ENCODE measurements around the gene TEN1. TPM values are rescaled to one million over a fixed set of nuclear protein-coding genes. Genes with fewer than 3 reads are reported as not detected.

TEN1 gene
- total and polyA plus RNA-seq, 2 of the 13 experiments (the other 11 are each of a cell fraction or from before 2014, with no cell fraction given): 18.0 to 21.3 TPM

DNA sequence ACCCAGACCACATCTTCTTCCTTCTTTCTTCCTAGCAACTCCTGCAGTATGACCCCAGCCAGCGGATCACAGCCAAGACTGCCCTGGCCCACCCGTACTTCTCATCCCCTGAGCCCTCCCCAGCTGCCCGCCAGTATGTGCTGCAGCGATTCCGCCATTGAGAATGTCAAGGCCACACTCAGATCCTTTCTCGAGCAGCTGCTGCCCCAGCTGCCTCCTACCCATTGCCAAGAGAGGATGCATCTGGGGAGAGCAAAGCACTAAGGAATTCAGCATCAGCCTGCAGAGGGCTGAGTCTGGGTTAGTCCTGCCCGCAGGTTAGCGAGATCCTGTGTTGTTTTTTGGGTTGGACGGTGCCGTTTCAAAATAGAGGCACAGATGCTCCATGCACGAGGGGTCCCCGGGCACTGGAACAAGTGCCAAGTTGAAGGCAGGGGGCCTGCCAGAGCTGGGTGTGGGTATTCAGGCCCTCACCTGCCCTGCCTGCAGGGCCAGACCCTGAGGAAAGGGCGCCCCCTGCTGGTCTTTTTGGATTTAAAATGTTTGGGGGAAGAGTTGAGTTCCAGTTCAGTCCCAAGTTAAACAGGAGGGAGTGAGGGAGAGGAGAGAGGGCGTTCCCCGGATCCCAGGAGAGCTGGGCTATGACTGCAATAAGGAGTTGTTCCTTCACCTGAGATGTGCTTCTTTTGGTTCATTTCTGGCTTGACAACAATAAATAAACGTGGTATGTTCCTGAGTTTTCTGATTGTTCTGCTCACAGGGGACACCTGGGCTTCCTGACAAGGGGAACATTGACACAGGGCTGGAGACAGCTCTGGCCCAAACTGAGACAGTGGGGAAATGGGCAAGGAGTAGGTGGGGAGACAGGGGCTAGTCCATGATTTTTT is 26.5 kb downstream of the TEN1 start (continued):
- 0 out of 2 replicates have a peak, but pooled peaks have one; percentile 37 for TF ChIP-seq ZNF776 (CRISPR knock-in tag; IDR thresholded peaks at IDR 0.05)
- TF ChIP-seq, protein P1, sequence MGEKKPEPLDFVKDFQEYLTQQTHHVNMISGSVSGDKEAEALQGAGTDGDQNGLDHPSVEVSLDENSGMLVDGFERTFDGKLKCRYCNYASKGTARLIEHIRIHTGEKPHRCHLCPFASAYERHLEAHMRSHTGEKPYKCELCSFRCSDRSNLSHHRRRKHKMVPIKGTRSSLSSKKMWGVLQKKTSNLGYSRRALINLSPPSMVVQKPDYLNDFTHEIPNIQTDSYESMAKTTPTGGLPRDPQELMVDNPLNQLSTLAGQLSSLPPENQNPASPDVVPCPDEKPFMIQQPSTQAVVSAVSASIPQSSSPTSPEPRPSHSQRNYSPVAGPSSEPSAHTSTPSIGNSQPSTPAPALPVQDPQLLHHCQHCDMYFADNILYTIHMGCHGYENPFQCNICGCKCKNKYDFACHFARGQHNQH (CRISPR knock-in tag; IDR thresholded peaks at IDR 0.05): peak; percentile 55; the same call in 1 of the 2 replicates
- TF ChIP-seq, protein P2, sequence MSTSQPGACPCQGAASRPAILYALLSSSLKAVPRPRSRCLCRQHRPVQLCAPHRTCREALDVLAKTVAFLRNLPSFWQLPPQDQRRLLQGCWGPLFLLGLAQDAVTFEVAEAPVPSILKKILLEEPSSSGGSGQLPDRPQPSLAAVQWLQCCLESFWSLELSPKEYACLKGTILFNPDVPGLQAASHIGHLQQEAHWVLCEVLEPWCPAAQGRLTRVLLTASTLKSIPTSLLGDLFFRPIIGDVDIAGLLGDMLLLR (CRISPR knock-in tag; IDR thresholded peaks at IDR 0.05): peak; percentile 45; the same call in 1 of the 2 replicates
- TF ChIP-seq TSC22D2 (CRISPR knock-in tag; IDR thresholded peaks at IDR 0.05; ENCODE audit: borderline replicate concordance): peak; percentile 56; the same call in 1 of the 2 replicates
- no peak for TF ChIP-seq ZBTB21 (CRISPR knock-in tag; IDR thresholded peaks at IDR 0.05)
- 0 out of 2 replicates have a peak, but pooled peaks have one; percentile 4 for TF ChIP-seq BHLHE40 (IDR thresholded peaks at IDR 0.05; ENCODE audit: low read length)
- peak; percentile 78; the same call in 1 of the 2 replicates for TF ChIP-seq ZNF572 (CRISPR knock-in tag; IDR thresholded peaks at IDR 0.05)
- TF ChIP-seq RFX5 (IDR thresholded peaks at IDR 0.05; ENCODE audit: low read depth, low read length): no peak; the same call in 1 of the 2 replicates
- TF ChIP-seq, protein P3, sequence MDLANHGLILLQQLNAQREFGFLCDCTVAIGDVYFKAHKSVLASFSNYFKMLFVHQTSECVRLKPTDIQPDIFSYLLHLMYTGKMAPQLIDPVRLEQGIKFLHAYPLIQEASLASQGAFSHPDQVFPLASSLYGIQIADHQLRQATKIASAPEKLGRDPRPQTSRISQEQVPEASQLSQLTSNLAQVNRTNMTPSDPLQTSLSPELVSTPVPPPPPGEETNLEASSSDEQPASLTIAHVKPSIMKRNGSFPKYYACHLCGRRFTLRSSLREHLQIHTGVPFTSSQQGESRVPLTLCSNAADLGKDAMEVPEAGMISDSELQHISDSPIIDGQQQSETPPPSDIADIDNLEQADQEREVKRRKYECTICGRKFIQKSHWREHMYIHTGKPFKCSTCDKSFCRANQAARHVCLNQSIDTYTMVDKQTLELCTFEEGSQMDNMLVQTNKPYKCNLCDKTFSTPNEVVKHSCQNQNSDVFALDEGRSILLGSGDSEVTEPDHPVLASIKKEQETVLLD (CRISPR knock-in tag; IDR thresholded peaks at IDR 0.05; ENCODE audit: low read depth): no peak
- peak; percentile 44; the same call in 1 of the 2 replicates for TF ChIP-seq HOXA3 (CRISPR knock-in tag; IDR thresholded peaks at IDR 0.05)
- TF ChIP-seq, protein P4, sequence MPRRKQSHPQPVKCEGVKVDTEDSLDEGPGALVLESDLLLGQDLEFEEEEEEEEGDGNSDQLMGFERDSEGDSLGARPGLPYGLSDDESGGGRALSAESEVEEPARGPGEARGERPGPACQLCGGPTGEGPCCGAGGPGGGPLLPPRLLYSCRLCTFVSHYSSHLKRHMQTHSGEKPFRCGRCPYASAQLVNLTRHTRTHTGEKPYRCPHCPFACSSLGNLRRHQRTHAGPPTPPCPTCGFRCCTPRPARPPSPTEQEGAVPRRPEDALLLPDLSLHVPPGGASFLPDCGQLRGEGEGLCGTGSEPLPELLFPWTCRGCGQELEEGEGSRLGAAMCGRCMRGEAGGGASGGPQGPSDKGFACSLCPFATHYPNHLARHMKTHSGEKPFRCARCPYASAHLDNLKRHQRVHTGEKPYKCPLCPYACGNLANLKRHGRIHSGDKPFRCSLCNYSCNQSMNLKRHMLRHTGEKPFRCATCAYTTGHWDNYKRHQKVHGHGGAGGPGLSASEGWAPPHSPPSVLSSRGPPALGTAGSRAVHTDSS (CRISPR knock-in tag; conservative IDR thresholded peaks at IDR 0.05): 0 out of 2 replicates have a peak, but pooled peaks have one; percentile 56
- no peak for TF ChIP-seq ZNF256 (CRISPR knock-in tag; conservative IDR thresholded peaks at IDR 0.05)
- TF ChIP-seq KMT2A (CRISPR knock-in tag; IDR thresholded peaks at IDR 0.05): 0 out of 2 replicates have a peak, but pooled peaks have one; percentile 54
- TF ChIP-seq, protein P5, sequence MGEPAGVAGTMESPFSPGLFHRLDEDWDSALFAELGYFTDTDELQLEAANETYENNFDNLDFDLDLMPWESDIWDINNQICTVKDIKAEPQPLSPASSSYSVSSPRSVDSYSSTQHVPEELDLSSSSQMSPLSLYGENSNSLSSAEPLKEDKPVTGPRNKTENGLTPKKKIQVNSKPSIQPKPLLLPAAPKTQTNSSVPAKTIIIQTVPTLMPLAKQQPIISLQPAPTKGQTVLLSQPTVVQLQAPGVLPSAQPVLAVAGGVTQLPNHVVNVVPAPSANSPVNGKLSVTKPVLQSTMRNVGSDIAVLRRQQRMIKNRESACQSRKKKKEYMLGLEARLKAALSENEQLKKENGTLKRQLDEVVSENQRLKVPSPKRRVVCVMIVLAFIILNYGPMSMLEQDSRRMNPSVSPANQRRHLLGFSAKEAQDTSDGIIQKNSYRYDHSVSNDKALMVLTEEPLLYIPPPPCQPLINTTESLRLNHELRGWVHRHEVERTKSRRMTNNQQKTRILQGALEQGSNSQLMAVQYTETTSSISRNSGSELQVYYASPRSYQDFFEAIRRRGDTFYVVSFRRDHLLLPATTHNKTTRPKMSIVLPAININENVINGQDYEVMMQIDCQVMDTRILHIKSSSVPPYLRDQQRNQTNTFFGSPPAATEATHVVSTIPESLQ (CRISPR knock-in tag; conservative IDR thresholded peaks at IDR 0.05): peak; percentile 79; the same call in 1 of the 2 replicates
- 0 out of 2 replicates have a peak, but pooled peaks have one; percentile 13 for TF ChIP-seq ZNF460 (CRISPR knock-in tag; IDR thresholded peaks at IDR 0.05; ENCODE audit: borderline replicate concordance)
- 0 out of 2 replicates have a peak, but pooled peaks have one; percentile 39 for TF ChIP-seq ZNF468 (CRISPR knock-in tag; IDR thresholded peaks at IDR 0.05)
- no peak for TF ChIP-seq ZNF879 (CRISPR knock-in tag; IDR thresholded peaks at IDR 0.05)
- TF ChIP-seq AGO2 (optimal IDR thresholded peaks at IDR 0.05; ENCODE audit: low read depth, low read length): peak; percentile 24
- TF ChIP-seq, protein P6, sequence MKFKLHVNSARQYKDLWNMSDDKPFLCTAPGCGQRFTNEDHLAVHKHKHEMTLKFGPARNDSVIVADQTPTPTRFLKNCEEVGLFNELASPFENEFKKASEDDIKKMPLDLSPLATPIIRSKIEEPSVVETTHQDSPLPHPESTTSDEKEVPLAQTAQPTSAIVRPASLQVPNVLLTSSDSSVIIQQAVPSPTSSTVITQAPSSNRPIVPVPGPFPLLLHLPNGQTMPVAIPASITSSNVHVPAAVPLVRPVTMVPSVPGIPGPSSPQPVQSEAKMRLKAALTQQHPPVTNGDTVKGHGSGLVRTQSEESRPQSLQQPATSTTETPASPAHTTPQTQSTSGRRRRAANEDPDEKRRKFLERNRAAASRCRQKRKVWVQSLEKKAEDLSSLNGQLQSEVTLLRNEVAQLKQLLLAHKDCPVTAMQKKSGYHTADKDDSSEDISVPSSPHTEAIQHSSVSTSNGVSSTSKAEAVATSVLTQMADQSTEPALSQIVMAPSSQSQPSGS (CRISPR knock-in tag; IDR thresholded peaks at IDR 0.05): 0 out of 2 replicates have a peak, but pooled peaks have one; percentile 57
- 0 out of 2 replicates have a peak, but pooled peaks have one; percentile 29 for TF ChIP-seq ZKSCAN8 (CRISPR knock-in tag; IDR thresholded peaks at IDR 0.05; ENCODE audit: borderline replicate concordance)

Data from HepG2 (cell line).